Sigmoid colon (tissue), 7 donors: ENCODE data around the gene DNASE1L1. TPM values are rescaled to one million over a fixed set of nuclear protein-coding genes. Genes with fewer than 3 reads are reported as not detected.

Experiments
- DNase-seq: peaks from one replicate; pipeline ENCODE4 v3.0.0-alpha.2; 2019
- H3K27ac ChIP-seq, 4 donors: fragments of 200-600 bp; sonication (generic); one replicate each; pipeline ENCODE4 v1.5.1; 2016 to 2019; ENCODE audit warnings: mild to moderate bottlenecking in 1 of 4
- H3K27me3 ChIP-seq, 3 donors: fragments of 200-600 bp; sonication (generic); one replicate each; pipeline ENCODE4 v1.5.1; 2019; ENCODE audit warnings: mild to moderate bottlenecking in 1 of 3
- H3K36me3 ChIP-seq, 4 donors: fragments of 200-600 bp; sonication (generic); one replicate each; pipeline ENCODE4 v1.5.1; 2016 to 2019
- H3K4me1 ChIP-seq, 4 donors: fragments of 200-600 bp; sonication (generic); one replicate each; pipeline ENCODE4 v1.5.1; 2017 to 2019
- H3K4me3 ChIP-seq, 4 donors: fragments of 200-600 bp; sonication (generic); one replicate each; pipeline ENCODE4 v1.5.1; 2017 to 2019; ENCODE audit warnings: mild to moderate bottlenecking in 2 of 4, moderate library complexity in 1 of 4
- H3K9me3 ChIP-seq, 4 donors: fragments of 200-600 bp in 3 of 4; sonication (generic) in 3 of 4; one replicate each; pipeline versions ENCODE4 v1.5.1 to v1.6.1; 2013 to 2019
- CTCF ChIP-seq, 4 experiments: fragments of 450-650 bp in 3 of 4; fragments of 200-600 bp in 1 of 4; IDR thresholded peaks; one replicate each; pipeline ENCODE4 v1.5.1; 2016 to 2019; ENCODE audit warnings: antibody characterized with exemption in 4 of 4, mild to moderate bottlenecking in 3 of 4, moderate library complexity in 2 of 4
- EP300 ChIP-seq, 4 donors: sonication (generic); formaldehyde crosslinking; IDR thresholded peaks; one replicate each; pipeline ENCODE4 v1.6.1; 2017; ENCODE audit warnings: antibody characterized with exemption in 4 of 4
- POLR2A ChIP-seq, 2 donors: fragments of 450-650 bp; IDR thresholded peaks; one replicate each; pipeline ENCODE4 v1.6.1; 2016; ENCODE audit warnings: antibody characterized with exemption in 2 of 2, mild to moderate bottlenecking in 2 of 2, moderate library complexity in 2 of 2
- POLR2AphosphoS5 ChIP-seq, 4 donors: sonication (generic); formaldehyde crosslinking; IDR thresholded peaks; one replicate each; pipeline ENCODE4 v1.6.1; 2017; ENCODE audit warnings: antibody characterized with exemption in 4 of 4
- WGBS, 2 donors: extraction: QIAGEN DNeasy Blood & Tissue Kit; methylation state at CpG; one replicate each; pipeline ENCODE4 v1.1.7; 2013; 5-methylcytosine and 5-hydroxymethylcytosine counted together
- intact Hi-C: fragments of 100-400 bp; cut with DNase I; formaldehyde crosslinking; loops from one replicate; pipeline ENCODE4 v1.15.1; 2023
- polyA plus RNA-seq, 3 donors: library from polyadenylated mRNA; stranded (reverse); fragments of 200-250 nt; gene quantifications; one replicate each; pipeline ENCODE4 v1.2.3, GENCODE V29; 2013
- total RNA-seq, 4 donors: library from RNA; depleted of rRNA; stranded (reverse); fragments of >200 nt; gene quantifications; one replicate each; pipeline ENCODE4 v1.1.0, GENCODE V29; 2016
- donor health status: healthy with polysubstance abuse.
- donor health status: Bipolar disorder and iron deficiency.
- donor health status: healthy.

DNASE1L1 gene
- total and polyA plus RNA-seq, 7 donors: 10.9 to 25.7 (median 17.4) TPM

DNA sequence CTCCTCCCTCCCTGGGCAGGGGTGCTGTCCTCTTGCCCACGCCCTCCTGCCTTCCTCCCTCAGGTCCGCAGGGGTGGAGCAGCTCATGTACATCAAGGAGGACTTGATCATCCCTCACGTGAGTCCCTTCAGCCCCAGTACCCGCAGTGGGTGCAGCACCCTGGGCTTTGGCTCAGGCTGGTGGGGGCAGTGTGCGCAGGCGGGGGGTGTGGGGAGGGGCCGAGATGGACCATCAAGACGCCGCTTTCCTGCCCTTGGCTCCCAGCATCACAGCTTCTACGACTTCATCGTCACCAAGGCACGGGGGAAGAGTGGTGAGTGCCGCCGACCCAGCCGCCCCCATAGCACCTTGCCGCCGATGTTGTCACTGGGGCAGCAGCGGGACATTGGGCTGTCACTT is 40.6 kb upstream of the DNASE1L1 start:
- H3K4me3 ChIP-seq: no peak overlapping the region
- no peak for DNase-seq
- WGBS, 2 donors: 94 to 96% methylated on average over 18 of the region's 18 CpGs
- no peaks in the 10 kb centered on the region for H3K9me3 ChIP-seq
- H3K27ac ChIP-seq: no peak overlapping the region
- TF ChIP-seq CTCF (IDR thresholded peaks at IDR 0.05): no peak
- TF ChIP-seq POLR2AphosphoS5 (IDR thresholded peaks at IDR 0.05): no peak
- TF ChIP-seq POLR2A (IDR thresholded peaks at IDR 0.05): no peak
- TF ChIP-seq EP300 (IDR thresholded peaks at IDR 0.05): no peak
- no peaks in the 10 kb centered on the region for H3K27me3 ChIP-seq
- H3K36me3 ChIP-seq: peaks cover 5 to 34% (median 14%) of the 10 kb centered on the region in 4 donors
- H3K4me1 ChIP-seq: peaks cover 0 to 19% (median 12%) of the 10 kb centered on the region in 4 donors
- intact Hi-C loops: no loop called here

GRCh38 chrX:154448484-154448883 is 39.4 kb upstream of the DNASE1L1 start:
- no peak for DNase-seq
- intact Hi-C loops: no loop called here
- WGBS, 2 donors: 95% methylated on average over 14 of the region's 14 CpGs
- no peaks in the 10 kb centered on the region for H3K9me3 ChIP-seq
- no peak for TF ChIP-seq POLR2AphosphoS5 (IDR thresholded peaks at IDR 0.05)
- no peak for TF ChIP-seq POLR2A (IDR thresholded peaks at IDR 0.05)
- no peak for TF ChIP-seq CTCF (IDR thresholded peaks at IDR 0.05)
- TF ChIP-seq EP300 (IDR thresholded peaks at IDR 0.05): no peak
- H3K27ac ChIP-seq: no peak overlapping the region
- peaks cover 0 to 27% (median 16%) of the 10 kb centered on the region in 4 donors for H3K4me1 ChIP-seq
- H3K27me3 ChIP-seq: no peaks in the 10 kb centered on the region
- H3K36me3 ChIP-seq: peaks cover 5 to 34% (median 14%) of the 10 kb centered on the region in 4 donors
- H3K4me3 ChIP-seq: no peak overlapping the region

GRCh38 chrX:154446430-154446829 is 37.4 kb upstream of the DNASE1L1 start:
- Histone ChIP-seq H3K4me1 (peaks cover 0 to 30% (median 19%) of the 10 kb centered on the region in 4 donors), H3K36me3 (peaks cover 8 to 48% (median 21%) of the 10 kb centered on the region in 4 donors), H3K9me3 (no peaks in the 10 kb centered on the region), H3K4me3 (no peak overlapping the region), H3K27ac (no peak overlapping the region), H3K27me3 (no peaks in the 10 kb centered on the region)
- 94 to 96% methylated on average over 12 of the region's 12 CpGs for WGBS, 2 donors
- intact Hi-C loops: no loop called here
- TF ChIP-seq POLR2A (IDR thresholded peaks at IDR 0.05) (no peak), CTCF (IDR thresholded peaks at IDR 0.05) (no peak), EP300 (IDR thresholded peaks at IDR 0.05) (no peak)
- no peak for DNase-seq

GRCh38 chrX:154445776-154446175 is 36.7 kb upstream of the DNASE1L1 start:
- intact Hi-C loops: no loop called here
- no peak for DNase-seq
- Histone ChIP-seq H3K4me1 (peaks cover 0 to 30% (median 19%) of the 10 kb centered on the region in 4 donors), H3K27ac (no peak overlapping the region), H3K36me3 (peaks cover 8 to 52% (median 26%) of the 10 kb centered on the region in 4 donors), H3K9me3 (no peaks in the 10 kb centered on the region), H3K4me3 (no peak overlapping the region), H3K27me3 (no peaks in the 10 kb centered on the region)
- TF ChIP-seq POLR2A (IDR thresholded peaks at IDR 0.05) (no peak), POLR2AphosphoS5 (IDR thresholded peaks at IDR 0.05) (no peak), EP300 (IDR thresholded peaks at IDR 0.05) (no peak), CTCF (IDR thresholded peaks at IDR 0.05) (no peak)
- WGBS, 2 donors: 96 to 97% methylated on average over 16 of the region's 16 CpGs

DNA sequence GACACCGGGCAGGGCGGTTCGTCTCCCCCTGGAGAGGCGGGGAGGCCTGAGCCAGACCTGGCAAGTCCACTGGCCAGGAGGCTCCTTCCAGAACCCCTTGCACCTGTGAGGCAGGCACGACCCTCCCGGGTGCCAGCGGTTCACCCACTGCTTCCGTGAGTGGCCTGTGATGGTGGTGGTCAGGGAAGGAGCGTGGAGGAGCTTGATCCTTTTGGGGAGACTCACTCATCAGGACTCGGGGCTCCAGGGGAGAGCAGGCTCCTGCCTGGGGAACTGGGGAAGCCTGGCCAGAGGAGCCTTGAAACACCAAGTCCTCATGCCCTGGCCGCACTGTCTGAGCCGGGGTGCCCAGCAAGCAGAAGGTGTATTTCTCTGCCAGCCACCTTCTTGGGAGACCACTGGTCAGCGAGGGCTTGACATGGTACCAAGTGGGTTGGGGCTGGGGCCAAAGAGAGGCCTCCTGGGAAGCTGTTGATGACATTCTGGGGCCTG is 35.7 kb upstream of the DNASE1L1 start:
- Histone ChIP-seq H3K4me1 (peaks cover 0 to 30% (median 19%) of the 10 kb centered on the region in 4 donors), H3K27ac (peak overlapping the region; percentile 87 to 89 (median 88)), H3K36me3 (peaks cover 8 to 52% (median 28%) of the 10 kb centered on the region in 4 donors), H3K4me3 (peak overlapping the region; percentile 39 to 62 (median 60)), H3K9me3 (no peaks in the 10 kb centered on the region), H3K27me3 (no peaks in the 10 kb centered on the region)
- intact Hi-C loops: no loop called here
- no peak for DNase-seq
- WGBS, 2 donors: 36 to 69% methylated on average over 13 of the region's 13 CpGs
- TF ChIP-seq POLR2A (IDR thresholded peaks at IDR 0.05) (no peak), POLR2AphosphoS5 (IDR thresholded peaks at IDR 0.05) (no peak), CTCF (IDR thresholded peaks at IDR 0.05) (no peak), EP300 (IDR thresholded peaks at IDR 0.05) (no peak)
